ENCODE data around the gene MADD. TPM values are rescaled to one million over a fixed set of nuclear protein-coding genes. Genes with fewer than 3 reads are reported as not detected.
A peak's percentile ranks its signal among the peaks of the same experiment; 100 is the strongest.

MADD gene
- total RNA-seq, 5 donors from 2014 or later (not counting 1 experiment from before 2014, with no cell fraction given): 116 to 189 (median 124) TPM

GRCh38 chr11:47248304-47248663, 21.6 kb upstream of the MADD start:
- ATAC-seq (replicated peaks in 1 of 4) (peak; percentile 9 to 42 (median 22)), DNase-seq (no peak)
- peak overlapping the region; percentile 96 to 99 for H3K27ac Mint-ChIP-seq
- H3K4me3 Mint-ChIP-seq: peak overlapping the region; percentile 88 to 98 (median 96)
- ChIA-PET POLR2A (interaction anchor here (0.7 to 1.8 kb wide), 4 partner anchors 12 to 33 kb away, joined by 3 to 10 read pairs (median 6); partner anchors contain the start of gene DDB2 (in 2 of the 2)), CTCF (interaction anchor here (1.0 to 1.4 kb wide), 4 partner anchors 13 to 312 kb away, joined by 3 to 6 read pairs (median 4); partner anchors contain the start of genes CSTPP1 (in 1 of the 2) and DDB2 (in 1 of the 2))
- H3K9me3 Mint-ChIP-seq: no peaks in the 10 kb centered on the region
- H3K27me3 Mint-ChIP-seq: no peaks in the 10 kb centered on the region
- H3K4me1 Mint-ChIP-seq: peaks cover 15 to 30% (median 28%) of the 10 kb centered on the region in 3 donors
- H3K27me3 ChIP-seq (replicated peaks in 1 of 2; ENCODE audit: control insufficient read depth in 2 of 2, extremely low read depth in 1 of 2, insufficient read depth in 2 of 2, low read length in 1 of 2): no peaks in the 10 kb centered on the region
- H3K4me3 ChIP-seq (ENCODE audit: control insufficient read depth in 1 of 2, extremely low read depth in 1 of 2, low read length in 1 of 2): peak overlapping the region; percentile 89 to 90
- H3K27ac ChIP-seq (ENCODE audit: low read length): peak overlapping the region; percentile 66
- WGBS (ENCODE audit: insufficient coverage): 0% methylated on average over 6 of the region's 7 CpGs
- H3K9me3 ChIP-seq: no peaks in the 10 kb centered on the region
- H3K4me1 ChIP-seq (ENCODE audit: control insufficient read depth in 1 of 2, extremely low read depth in 1 of 2, insufficient read depth in 2 of 2, low read length in 2 of 2): peaks cover 5 to 24% of the 10 kb centered on the region in 2 experiments
- H3K36me3 ChIP-seq (ENCODE audit: control insufficient read depth in 2 of 2, extremely low read depth in 1 of 2, insufficient read depth in 1 of 2, low read length in 1 of 2): peaks cover 0 to 26% of the 10 kb centered on the region in 2 donors
- H3K36me3 Mint-ChIP-seq: peaks cover 8% of the 10 kb centered on the region

GRCh38 chr11:47248664-47249377, 21.1 kb upstream of the MADD start, which contains the start of gene ACP2:
ACP2 (minus strand) TSS chr11:47248814; CDS start chr11:47248789, 25 bp downstream.
- H3K9me3 Mint-ChIP-seq: no peaks in the 10 kb centered on the region
- peak within 1 kb of the TSS; percentile 89 to 90 for H3K4me3 ChIP-seq (ENCODE audit: control insufficient read depth in 1 of 2, extremely low read depth in 1 of 2, low read length in 1 of 2)
- peak within 1 kb of the TSS; percentile 88 to 98 (median 96) for H3K4me3 Mint-ChIP-seq
- H3K9me3 ChIP-seq: no peaks in the 10 kb centered on the region
- no peaks in the 10 kb centered on the region for H3K27me3 Mint-ChIP-seq
- peaks cover 0 to 22% of the 10 kb centered on the region in 2 donors for H3K36me3 ChIP-seq (ENCODE audit: control insufficient read depth in 2 of 2, extremely low read depth in 1 of 2, insufficient read depth in 1 of 2, low read length in 1 of 2)
- peak within 1 kb of the TSS; percentile 66 for H3K27ac ChIP-seq (ENCODE audit: low read length)
- CTCF ChIA-PET: interaction anchor here (0.6 to 1.4 kb wide), 5 partner anchors 14 to 312 kb away, joined by 3 to 8 read pairs (median 4); partner anchors contain the start of genes CSTPP1 (in 1 of the 2) and DDB2 (in 1 of the 2)
- H3K4me1 ChIP-seq (ENCODE audit: control insufficient read depth in 1 of 2, extremely low read depth in 1 of 2, insufficient read depth in 2 of 2, low read length in 2 of 2): peaks cover 5 to 24% of the 10 kb centered on the region in 2 experiments
- peak; percentile 96 to 98 (median 97) for ATAC-seq (replicated peaks in 1 of 4)
- POLR2A ChIA-PET: interaction anchor here (0.6 to 1.8 kb wide), 5 partner anchors 12 to 898 kb away, joined by 3 to 11 read pairs (median 9); partner anchors contain the start of gene DDB2 (in 2 of the 2)
- peaks cover 5% of the 10 kb centered on the region for H3K36me3 Mint-ChIP-seq
- peak; percentile 69 to 91 (median 81) for DNase-seq
- H3K27me3 ChIP-seq (replicated peaks in 1 of 2; ENCODE audit: control insufficient read depth in 2 of 2, extremely low read depth in 1 of 2, insufficient read depth in 2 of 2, low read length in 1 of 2): no peaks in the 10 kb centered on the region
- 0% methylated on average over 44 of the region's 45 CpGs for WGBS (ENCODE audit: insufficient coverage)
- peaks cover 15 to 30% (median 28%) of the 10 kb centered on the region in 3 donors for H3K4me1 Mint-ChIP-seq
- peak within 1 kb of the TSS; percentile 96 to 99 for H3K27ac Mint-ChIP-seq

DNA sequence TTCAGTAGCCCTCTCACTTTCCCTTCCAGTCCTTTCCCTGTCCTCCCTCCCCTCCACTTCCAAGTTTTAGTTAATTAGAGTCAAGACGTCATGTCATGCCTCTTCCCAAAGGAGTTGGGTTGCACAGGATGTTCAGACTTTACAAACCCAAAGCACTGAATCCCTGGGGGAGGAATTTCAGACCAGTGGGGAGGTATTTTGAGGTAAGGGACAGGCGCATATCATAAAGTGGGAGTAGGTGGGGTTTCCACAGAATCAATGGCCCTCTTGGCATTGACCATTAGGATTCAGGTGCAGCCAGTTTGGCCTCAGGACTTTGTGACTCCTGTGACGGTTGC, 20.6 kb upstream of the MADD start:
- POLR2A ChIA-PET: interaction anchor here in 1 of 2 donors (1.5 kb wide), 1 partner anchor 15 kb away, joined by 3 read pairs; no protein-coding TSS in a partner anchor
- peaks cover 5 to 24% of the 10 kb centered on the region in 2 experiments for H3K4me1 ChIP-seq (ENCODE audit: control insufficient read depth in 1 of 2, extremely low read depth in 1 of 2, insufficient read depth in 2 of 2, low read length in 2 of 2)
- peak overlapping the region; percentile 88 to 98 (median 96) for H3K4me3 Mint-ChIP-seq
- 76% methylated on average over 2 of the region's 3 CpGs for WGBS (ENCODE audit: insufficient coverage)
- peaks cover 0 to 18% of the 10 kb centered on the region in 2 donors for H3K36me3 ChIP-seq (ENCODE audit: control insufficient read depth in 2 of 2, extremely low read depth in 1 of 2, insufficient read depth in 1 of 2, low read length in 1 of 2)
- no peaks in the 10 kb centered on the region for H3K9me3 ChIP-seq
- ATAC-seq (replicated peaks in 1 of 4) (no peak), DNase-seq (no peak)
- H3K27me3 ChIP-seq (replicated peaks in 1 of 2; ENCODE audit: control insufficient read depth in 2 of 2, extremely low read depth in 1 of 2, insufficient read depth in 2 of 2, low read length in 1 of 2): no peaks in the 10 kb centered on the region
- H3K4me1 Mint-ChIP-seq: peaks cover 15 to 30% (median 28%) of the 10 kb centered on the region in 3 donors
- CTCF ChIA-PET: interaction anchor here in 1 of 2 donors (0.6 to 1.4 kb wide), 3 partner anchors 15 to 207 kb away, joined by 3 to 8 read pairs (median 6); partner anchors contain the start of gene DDB2
- H3K27ac ChIP-seq (ENCODE audit: low read length): no peak overlapping the region
- peak overlapping the region; percentile 96 to 99 for H3K27ac Mint-ChIP-seq
- no peaks in the 10 kb centered on the region for H3K9me3 Mint-ChIP-seq
- no peaks in the 10 kb centered on the region for H3K27me3 Mint-ChIP-seq
- peak overlapping the region; percentile 89 to 90 for H3K4me3 ChIP-seq (ENCODE audit: control insufficient read depth in 1 of 2, extremely low read depth in 1 of 2, low read length in 1 of 2)
- H3K36me3 Mint-ChIP-seq: peaks cover 5% of the 10 kb centered on the region

GRCh38 chr11:47251751-47252150, 18.2 kb upstream of the MADD start:
- Histone ChIP-seq H3K27me3 (replicated peaks in 1 of 2; ENCODE audit: control insufficient read depth in 2 of 2, extremely low read depth in 1 of 2, insufficient read depth in 2 of 2, low read length in 1 of 2) (no peaks in the 10 kb centered on the region), H3K36me3 (ENCODE audit: control insufficient read depth in 2 of 2, extremely low read depth in 1 of 2, insufficient read depth in 1 of 2, low read length in 1 of 2) (no peaks in the 10 kb centered on the region), H3K4me3 (ENCODE audit: control insufficient read depth in 1 of 2, extremely low read depth in 1 of 2, low read length in 1 of 2) (no peak overlapping the region), H3K27ac (ENCODE audit: low read length) (no peak overlapping the region), H3K4me1 (ENCODE audit: control insufficient read depth in 1 of 2, extremely low read depth in 1 of 2, insufficient read depth in 2 of 2, low read length in 2 of 2) (peaks cover 5 to 24% of the 10 kb centered on the region in 2 experiments), H3K9me3 (no peaks in the 10 kb centered on the region)
- Mint-ChIP-seq H3K9me3 (no peaks in the 10 kb centered on the region), H3K27ac (no peak overlapping the region), H3K4me1 (peaks cover 15 to 29% (median 28%) of the 10 kb centered on the region in 3 donors), H3K27me3 (no peaks in the 10 kb centered on the region), H3K36me3 (no peaks in the 10 kb centered on the region), H3K4me3 (no peak overlapping the region)
- DNase-seq: no peak
- ChIA-PET CTCF (interaction anchor here in 1 of 2 donors (0.7 kb wide), 1 partner anchor 32 kb away, joined by 6 read pairs; no protein-coding TSS in a partner anchor), POLR2A (interaction anchor here in 1 of 2 donors (0.7 kb wide), 1 partner anchor 330 kb away, joined by 8 read pairs; no protein-coding TSS in a partner anchor)
- ATAC-seq (replicated peaks in 1 of 4): no peak
- no CpG with 5 or more reads among the region's 3 CpGs for WGBS (ENCODE audit: insufficient coverage)

GRCh38 chr11:47253660-47254059, 16.3 kb upstream of the MADD start:
- Mint-ChIP-seq H3K9me3 (no peaks in the 10 kb centered on the region), H3K4me3 (no peak overlapping the region), H3K36me3 (no peaks in the 10 kb centered on the region), H3K27ac (no peak overlapping the region), H3K4me1 (peaks cover 6 to 14% (median 10%) of the 10 kb centered on the region in 3 donors), H3K27me3 (no peaks in the 10 kb centered on the region)
- Histone ChIP-seq H3K4me1 (ENCODE audit: control insufficient read depth in 1 of 2, extremely low read depth in 1 of 2, insufficient read depth in 2 of 2, low read length in 2 of 2) (peaks cover 5 to 15% of the 10 kb centered on the region in 2 experiments), H3K36me3 (ENCODE audit: control insufficient read depth in 2 of 2, extremely low read depth in 1 of 2, insufficient read depth in 1 of 2, low read length in 1 of 2) (no peaks in the 10 kb centered on the region), H3K27ac (ENCODE audit: low read length) (no peak overlapping the region), H3K4me3 (ENCODE audit: control insufficient read depth in 1 of 2, extremely low read depth in 1 of 2, low read length in 1 of 2) (no peak overlapping the region), H3K9me3 (no peaks in the 10 kb centered on the region), H3K27me3 (replicated peaks in 1 of 2; ENCODE audit: control insufficient read depth in 2 of 2, extremely low read depth in 1 of 2, insufficient read depth in 2 of 2, low read length in 1 of 2) (no peaks in the 10 kb centered on the region)
- CTCF ChIA-PET: no interaction called here
- POLR2A ChIA-PET: no interaction called here
- ATAC-seq (replicated peaks in 1 of 4) (no peak), DNase-seq (no peak)
- 94% methylated on average over 2 of the region's 2 CpGs for whole genome bisulfite sequencing (ENCODE audit: insufficient coverage)

- peak overlapping the region in 1 of 2 donors; percentile 44 for H3K27ac Mint-ChIP-seq
- no peaks in the 10 kb centered on the region for H3K9me3 Mint-ChIP-seq
- 94% methylated on average over 2 of the region's 3 CpGs for WGBS (ENCODE audit: insufficient coverage)
- H3K4me3 Mint-ChIP-seq: no peak overlapping the region
- ATAC-seq (replicated peaks in 1 of 4): no peak
- POLR2A ChIA-PET: no interaction called here
- Histone ChIP-seq H3K27ac (ENCODE audit: low read length) (no peak overlapping the region), H3K4me3 (ENCODE audit: control insufficient read depth in 1 of 2, extremely low read depth in 1 of 2, low read length in 1 of 2) (no peak overlapping the region), H3K36me3 (ENCODE audit: control insufficient read depth in 2 of 2, extremely low read depth in 1 of 2, insufficient read depth in 1 of 2, low read length in 1 of 2) (no peaks in the 10 kb centered on the region), H3K9me3 (no peaks in the 10 kb centered on the region), H3K4me1 (ENCODE audit: control insufficient read depth in 1 of 2, extremely low read depth in 1 of 2, insufficient read depth in 2 of 2, low read length in 2 of 2) (peaks cover 2 to 13% of the 10 kb centered on the region in 2 experiments), H3K27me3 (replicated peaks in 1 of 2; ENCODE audit: control insufficient read depth in 2 of 2, extremely low read depth in 1 of 2, insufficient read depth in 2 of 2, low read length in 1 of 2) (no peaks in the 10 kb centered on the region)
- DNase-seq: no peak
- H3K27me3 Mint-ChIP-seq: no peaks in the 10 kb centered on the region
- no peaks in the 10 kb centered on the region for H3K36me3 Mint-ChIP-seq
- CTCF ChIA-PET: no interaction called here
- peaks cover 6 to 11% (median 9%) of the 10 kb centered on the region in 3 donors for H3K4me1 Mint-ChIP-seq
These were observed 15.5 kb upstream of the MADD start for GRCh38 chr11:47254386-47254785.

All from T-cell (primary cell).